ENCODE measurements around the gene NELL2. TPM values are rescaled to one million over a fixed set of nuclear protein-coding genes. Genes with fewer than 3 reads are reported as not detected.

Gene NELL2
- total RNA-seq, 1 experiment from 2014 or later = 596 TPM

- Histone ChIP-seq H3K27ac (ENCODE audit: low read depth, low read length, poor library complexity, severe bottlenecking) (no peak overlapping the region), H3K4me3 (ENCODE audit: low read depth, low read length, poor library complexity, severe bottlenecking) (no peak overlapping the region), H3K27me3 (replicated peaks; ENCODE audit: insufficient read depth, low read depth, low read length, poor library complexity) (no peaks in the 10 kb centered on the region), H3K4me1 (ENCODE audit: insufficient read depth, low read length, poor library complexity, severe bottlenecking) (peaks cover 44% of the 10 kb centered on the region), H3K9me3 (ENCODE audit: low read depth, low read length, poor library complexity, severe bottlenecking) (no peaks in the 10 kb centered on the region), H3K36me3 (ENCODE audit: insufficient read depth, low read length, poor library complexity, severe bottlenecking) (peaks cover 3% of the 10 kb centered on the region)
- CTCF ChIA-PET = interaction anchor here (0.5 kb wide), 1 partner anchor 228 kb away, joined by 3 read pairs; no protein-coding TSS in a partner anchor
- peak; percentile 16 for DNase-seq (ENCODE audit: low spot score)
- intact Hi-C loops (cut with micrococcal nuclease; ENCODE audit: unreplicated experiment) = no loop called here
- BruUV-seq (replicated peaks) = no TSS peak
- POLR2A ChIA-PET (ENCODE audit: low non-redundant PET) = no interaction called here
- TF ChIP-seq EZH2 (IDR thresholded peaks at IDR 0.05; ENCODE audit: borderline replicate concordance, low read depth, low read length, poor library complexity, severe bottlenecking) (no peak), CTCF (conservative IDR thresholded peaks at IDR 0.05; ENCODE audit: low read depth, low read length) (no peak)
Observed at GRCh38 chr12:44647917-44648690, 228.0 kb downstream of the NELL2 start.

- no peaks in the 10 kb centered on the region for H3K4me1 ChIP-seq (ENCODE audit: insufficient read depth, low read length, poor library complexity, severe bottlenecking)
- POLR2A ChIA-PET (ENCODE audit: low non-redundant PET) = no interaction called here
- intact Hi-C loops (cut with micrococcal nuclease; ENCODE audit: unreplicated experiment) = no loop called here
- no peaks in the 10 kb centered on the region for H3K27me3 ChIP-seq (replicated peaks; ENCODE audit: insufficient read depth, low read depth, low read length, poor library complexity)
- no peak for TF ChIP-seq CTCF (conservative IDR thresholded peaks at IDR 0.05; ENCODE audit: low read depth, low read length)
- TF ChIP-seq EZH2 (IDR thresholded peaks at IDR 0.05; ENCODE audit: borderline replicate concordance, low read depth, low read length, poor library complexity, severe bottlenecking) = no peak
- no peak for DNase-seq (ENCODE audit: low spot score)
- CTCF ChIA-PET = no interaction called here
- H3K36me3 ChIP-seq (ENCODE audit: insufficient read depth, low read length, poor library complexity, severe bottlenecking) = peaks cover 36% of the 10 kb centered on the region
- no TSS peak for BruUV-seq (replicated peaks)
- H3K27ac ChIP-seq (ENCODE audit: low read depth, low read length, poor library complexity, severe bottlenecking) = no peak overlapping the region
- H3K9me3 ChIP-seq (ENCODE audit: low read depth, low read length, poor library complexity, severe bottlenecking) = no peaks in the 10 kb centered on the region
- no peak overlapping the region for H3K4me3 ChIP-seq (ENCODE audit: low read depth, low read length, poor library complexity, severe bottlenecking)
Observed at GRCh38 chr12:44640427-44641190, 235.5 kb downstream of the NELL2 start.

- H3K9me3 ChIP-seq (ENCODE audit: low read depth, low read length, poor library complexity, severe bottlenecking) = no peaks in the 10 kb centered on the region
- no peaks in the 10 kb centered on the region for H3K4me1 ChIP-seq (ENCODE audit: insufficient read depth, low read length, poor library complexity, severe bottlenecking)
- no peak for DNase-seq (ENCODE audit: low spot score)
- no peak for TF ChIP-seq CTCF (conservative IDR thresholded peaks at IDR 0.05; ENCODE audit: low read depth, low read length)
- no peak for TF ChIP-seq EZH2 (IDR thresholded peaks at IDR 0.05; ENCODE audit: borderline replicate concordance, low read depth, low read length, poor library complexity, severe bottlenecking)
- CTCF ChIA-PET = no interaction called here
- no peak overlapping the region for H3K4me3 ChIP-seq (ENCODE audit: low read depth, low read length, poor library complexity, severe bottlenecking)
- POLR2A ChIA-PET (ENCODE audit: low non-redundant PET) = no interaction called here
- H3K36me3 ChIP-seq (ENCODE audit: insufficient read depth, low read length, poor library complexity, severe bottlenecking) = peaks cover 35% of the 10 kb centered on the region
- intact Hi-C loops (cut with micrococcal nuclease; ENCODE audit: unreplicated experiment) = no loop called here
- no peaks in the 10 kb centered on the region for H3K27me3 ChIP-seq (replicated peaks; ENCODE audit: insufficient read depth, low read depth, low read length, poor library complexity)
- BruUV-seq (replicated peaks) = no TSS peak
- H3K27ac ChIP-seq (ENCODE audit: low read depth, low read length, poor library complexity, severe bottlenecking) = no peak overlapping the region
Observed at GRCh38 chr12:44637875-44638274, 238.2 kb downstream of the NELL2 start.

Data from A673 (cell line).